Activated CD4-positive, alpha-beta T cell treated with anti-CD3 and anti-CD28 coated beads, Interleukin-2, Interleukin-4, amounts not matched to agents 100 ng/mL and 50 ng/mL, durations not matched to agents 16 hours and 8 hours (primary cell): ENCODE data around the gene ICA1.

Experiments used
- DNase-seq: peaks from one replicate; pipeline ENCODE4 v3.0.0-alpha.2; 2020; ENCODE audit warnings: low spot score

Gene ICA1

GRCh38 chr7:8160250-8160649, 101.7 kb downstream of the ICA1 start:
- no peak for DNase-seq

GRCh38 chr7:8159595-8159994, 102.4 kb downstream of the ICA1 start:
- no peak for DNase-seq

GRCh38 chr7:8157296-8157695, 104.7 kb downstream of the ICA1 start:
- no peak for DNase-seq

- DNase-seq: no peak
Observed at GRCh38 chr7:8155836-8156235, 106.1 kb downstream of the ICA1 start.

GRCh38 chr7:8154272-8154671, 107.7 kb downstream of the ICA1 start:
- DNase-seq: no peak

- no peak for DNase-seq
Observed at GRCh38 chr7:8152489-8153192, 109.3 kb downstream of the ICA1 start.

GRCh38 chr7:8151161-8151725, 110.7 kb downstream of the ICA1 start:
- DNase-seq: no peak

- DNase-seq: no peak
Observed at GRCh38 chr7:8149222-8149621, 112.7 kb downstream of the ICA1 start.

GRCh38 chr7:8147760-8148463, 114.1 kb downstream of the ICA1 start:
- no peak for DNase-seq

- DNase-seq: no peak
Observed at GRCh38 chr7:8146788-8147413, 115.1 kb downstream of the ICA1 start.

GRCh38 chr7:8146106-8146787, 115.7 kb downstream of the ICA1 start:
- no peak for DNase-seq

- DNase-seq: no peak
Observed at GRCh38 chr7:8144856-8145255, 117.1 kb downstream of the ICA1 start.

- DNase-seq: no peak
Observed at GRCh38 chr7:8143151-8143874, 118.7 kb downstream of the ICA1 start.

GRCh38 chr7:8142477-8142876, 119.5 kb downstream of the ICA1 start:
- no peak for DNase-seq

GRCh38 chr7:8141070-8141469, 120.9 kb downstream of the ICA1 start:
- DNase-seq: no peak

- DNase-seq: no peak
Observed at GRCh38 chr7:8136051-8136730, 125.8 kb downstream of the ICA1 start.

GRCh38 chr7:8135417-8135816, 126.5 kb downstream of the ICA1 start:
- no peak for DNase-seq

- peak; percentile 85 for DNase-seq
Observed at GRCh38 chr7:8134089-8134733, 127.8 kb downstream of the ICA1 start.

- no peak for DNase-seq
Observed at GRCh38 chr7:8133188-8133848, 128.6 kb downstream of the ICA1 start.
